HG03565 (cell line): Measurements from ENCODE around the gene POGLUT3.

Source experiments
- ATAC-seq: cut with Tn5 transposase; IDR thresholded peaks from one replicate; pipeline ENCODE4 v1.9.1; 2021; ENCODE audit warnings: mild to moderate bottlenecking, moderate library complexity; ENCODE audit not compliant: unreplicated experiment

The POGLUT3 gene

GRCh38 chr11:108498046-108498815 lies at the start of gene POGLUT3:
Gene POGLUT3 (minus strand): TSS chr11:108498384. CDS start chr11:108498366, 18 bp downstream.
- peak; percentile 45 for ATAC-seq

GRCh38 chr11:108545909-108546501 lies 47.8 kb upstream of the POGLUT3 start:
- no peak for ATAC-seq

- ATAC-seq: no peak
These were observed 45.3 kb upstream of the POGLUT3 start for GRCh38 chr11:108543316-108543964.

GRCh38 chr11:108541531-108541930 lies 43.3 kb upstream of the POGLUT3 start:
- ATAC-seq: no peak

- ATAC-seq: no peak
These were observed 40.3 kb upstream of the POGLUT3 start for GRCh38 chr11:108538502-108538901.

- ATAC-seq: no peak
These were observed 39.8 kb upstream of the POGLUT3 start for GRCh38 chr11:108538022-108538424.

- no peak for ATAC-seq
These were observed 38.6 kb upstream of the POGLUT3 start for GRCh38 chr11:108536783-108537182.

- no peak for ATAC-seq
These were observed 37.3 kb upstream of the POGLUT3 start for GRCh38 chr11:108535384-108535955.

- no peak for ATAC-seq
These were observed 36.2 kb upstream of the POGLUT3 start for GRCh38 chr11:108534274-108534882.

GRCh38 chr11:108530426-108530825 lies 32.2 kb upstream of the POGLUT3 start:
- no peak for ATAC-seq

GRCh38 chr11:108527382-108527781 lies 29.2 kb upstream of the POGLUT3 start:
- no peak for ATAC-seq

- no peak for ATAC-seq
These were observed 27.0 kb upstream of the POGLUT3 start for GRCh38 chr11:108525161-108525560.

- ATAC-seq: no peak
These were observed 26.2 kb upstream of the POGLUT3 start for GRCh38 chr11:108524422-108524821.

GRCh38 chr11:108522318-108522717 lies 24.1 kb upstream of the POGLUT3 start:
- no peak for ATAC-seq

- ATAC-seq: no peak
These were observed 20.4 kb upstream of the POGLUT3 start for GRCh38 chr11:108518581-108518980.

GRCh38 chr11:108516125-108516524 lies 17.9 kb upstream of the POGLUT3 start:
- ATAC-seq: no peak

- no peak for ATAC-seq
These were observed 14.5 kb upstream of the POGLUT3 start for GRCh38 chr11:108512708-108513107.

GRCh38 chr11:108511851-108512474 lies 13.8 kb upstream of the POGLUT3 start:
- no peak for ATAC-seq

GRCh38 chr11:108508653-108509593 lies 10.7 kb upstream of the POGLUT3 start:
- ATAC-seq: no peak

GRCh38 chr11:108501396-108501795 lies 3.2 kb upstream of the POGLUT3 start:
- ATAC-seq: no peak
